A673 (cell line): ENCODE results near the gene B3GNT4.

Source experiments
- EZH2 ChIP-seq: fragments of 200-600 bp; sonication (generic); IDR thresholded peaks from 2 replicates; pipeline ENCODE4 v1.6.1; 2017; ENCODE audit warnings: borderline replicate concordance, low read depth, mild to moderate bottlenecking, mixed read lengths, antibody characterized with exemption, low read length; ENCODE audit not compliant: poor library complexity, severe bottlenecking
- TF ChIP-seq, protein P1 (sequence below): fragments of 300-800, 200-600 bp; sonication (generic); conservative IDR thresholded peaks from 2 replicates; pipeline ENCODE4 v1.5.1; 2017; ENCODE audit warnings: low read depth, mild to moderate bottlenecking, antibody characterized with exemption, low read length, moderate library complexity, mixed read lengths

- TF ChIP-seq, protein P1, sequence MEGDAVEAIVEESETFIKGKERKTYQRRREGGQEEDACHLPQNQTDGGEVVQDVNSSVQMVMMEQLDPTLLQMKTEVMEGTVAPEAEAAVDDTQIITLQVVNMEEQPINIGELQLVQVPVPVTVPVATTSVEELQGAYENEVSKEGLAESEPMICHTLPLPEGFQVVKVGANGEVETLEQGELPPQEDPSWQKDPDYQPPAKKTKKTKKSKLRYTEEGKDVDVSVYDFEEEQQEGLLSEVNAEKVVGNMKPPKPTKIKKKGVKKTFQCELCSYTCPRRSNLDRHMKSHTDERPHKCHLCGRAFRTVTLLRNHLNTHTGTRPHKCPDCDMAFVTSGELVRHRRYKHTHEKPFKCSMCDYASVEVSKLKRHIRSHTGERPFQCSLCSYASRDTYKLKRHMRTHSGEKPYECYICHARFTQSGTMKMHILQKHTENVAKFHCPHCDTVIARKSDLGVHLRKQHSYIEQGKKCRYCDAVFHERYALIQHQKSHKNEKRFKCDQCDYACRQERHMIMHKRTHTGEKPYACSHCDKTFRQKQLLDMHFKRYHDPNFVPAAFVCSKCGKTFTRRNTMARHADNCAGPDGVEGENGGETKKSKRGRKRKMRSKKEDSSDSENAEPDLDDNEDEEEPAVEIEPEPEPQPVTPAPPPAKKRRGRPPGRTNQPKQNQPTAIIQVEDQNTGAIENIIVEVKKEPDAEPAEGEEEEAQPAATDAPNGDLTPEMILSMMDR = no peak
- TF ChIP-seq EZH2 = no peak
Observed at GRCh38 chr12:122208073-122208820, 4.7 kb downstream of the B3GNT4 start.
